Upper lobe of left lung (tissue), 6 donors: ENCODE data around the gene SLC25A44. TPM values are rescaled to one million over a fixed set of nuclear protein-coding genes. Genes with fewer than 3 reads are reported as not detected.
A peak's percentile ranks its signal among the peaks of the same experiment; 100 is the strongest.

ENCODE experiments used
- ATAC-seq, 2 donors: fragments of 200-7000 bp; cut with Tn5 transposase; one replicate each; pipeline ENCODE4 v1.9.1; 2022; ENCODE audit warnings: mild to moderate bottlenecking in 2 of 2, moderate library complexity in 2 of 2; ENCODE audit not compliant: low FRiP score in 2 of 2
- DNase-seq, 2 donors: peaks; one replicate each; pipeline ENCODE4 v3.0.0-alpha.2; 2019 to 2020
- H3K27ac ChIP-seq, 4 donors: fragments of 200-600 bp; sonication (generic); one replicate each; pipeline ENCODE4 v1.5.1; 2016 to 2019
- H3K27me3 ChIP-seq, 4 donors: fragments of 200-600 bp; sonication (generic); one replicate each; pipeline ENCODE4 v1.5.1; 2017 to 2019
- H3K36me3 ChIP-seq, 4 donors: fragments of 200-600 bp; sonication (generic); one replicate each; pipeline ENCODE4 v1.5.1; 2016 to 2019
- H3K4me1 ChIP-seq, 4 donors: fragments of 200-600 bp; sonication (generic); one replicate each; pipeline ENCODE4 v1.5.1; 2018 to 2019
- H3K4me3 ChIP-seq, 4 donors: fragments of 200-600 bp; sonication (generic); one replicate each; pipeline ENCODE4 v1.5.1; 2017 to 2019; ENCODE audit warnings: mild to moderate bottlenecking in 2 of 4, moderate library complexity in 1 of 4
- H3K9me3 ChIP-seq, 4 donors: fragments of 200-600 bp; sonication (generic); one replicate each; pipeline ENCODE4 v1.5.1; 2018 to 2019
- EP300 ChIP-seq, 4 donors: sonication (generic); formaldehyde crosslinking; IDR thresholded peaks; one replicate each; pipeline ENCODE4 v1.5.1; 2017; ENCODE audit warnings: antibody characterized with exemption in 4 of 4, control low read depth in 2 of 4
- POLR2A ChIP-seq, 4 donors: fragments of 450-650 bp; IDR thresholded peaks; one replicate each; pipeline ENCODE4 v1.5.1; 2016 to 2017; ENCODE audit warnings: antibody characterized with exemption in 4 of 4, mild to moderate bottlenecking in 2 of 4
- POLR2AphosphoS5 ChIP-seq, 2 donors: sonication (generic); formaldehyde crosslinking; IDR thresholded peaks; one replicate each; pipeline ENCODE4 v1.5.1; 2017; ENCODE audit warnings: antibody characterized with exemption in 2 of 2
- WGBS, 2 donors: methylation state at CpG; one replicate each; pipeline ENCODE4 v1.1.5; 2017 to 2018; 5-methylcytosine and 5-hydroxymethylcytosine counted together
- total RNA-seq, 6 donors: library from RNA; depleted of rRNA in 4 of 6; stranded (reverse); fragments of >200 nt in 4 of 6; gene quantifications; one replicate each; pipeline versions ENCODE4 v1.1.0 to v1.2.1, GENCODE V29; 2016 to 2021
- TF ChIP-seq, protein P1 (sequence below), 6 experiments: fragments of 450-650 bp in 4 of 6; fragments of 200-600 bp in 2 of 6; sonication (generic) in 2 of 6; IDR thresholded peaks; one replicate each; pipeline ENCODE4 v1.5.1; 2016 to 2019; ENCODE audit warnings: antibody characterized with exemption in 6 of 6
- donor health status: DM: no; HTN: no; CAD: no; lungs with moderate emphysema.
- donor health status: DM: no; HTN: yes; CAD: no; lungs with severe emphysema.

The SLC25A44 gene
- total RNA-seq, 6 donors from 2014 or later = 11.0 to 27.4 (median 21.1) TPM

DNA sequence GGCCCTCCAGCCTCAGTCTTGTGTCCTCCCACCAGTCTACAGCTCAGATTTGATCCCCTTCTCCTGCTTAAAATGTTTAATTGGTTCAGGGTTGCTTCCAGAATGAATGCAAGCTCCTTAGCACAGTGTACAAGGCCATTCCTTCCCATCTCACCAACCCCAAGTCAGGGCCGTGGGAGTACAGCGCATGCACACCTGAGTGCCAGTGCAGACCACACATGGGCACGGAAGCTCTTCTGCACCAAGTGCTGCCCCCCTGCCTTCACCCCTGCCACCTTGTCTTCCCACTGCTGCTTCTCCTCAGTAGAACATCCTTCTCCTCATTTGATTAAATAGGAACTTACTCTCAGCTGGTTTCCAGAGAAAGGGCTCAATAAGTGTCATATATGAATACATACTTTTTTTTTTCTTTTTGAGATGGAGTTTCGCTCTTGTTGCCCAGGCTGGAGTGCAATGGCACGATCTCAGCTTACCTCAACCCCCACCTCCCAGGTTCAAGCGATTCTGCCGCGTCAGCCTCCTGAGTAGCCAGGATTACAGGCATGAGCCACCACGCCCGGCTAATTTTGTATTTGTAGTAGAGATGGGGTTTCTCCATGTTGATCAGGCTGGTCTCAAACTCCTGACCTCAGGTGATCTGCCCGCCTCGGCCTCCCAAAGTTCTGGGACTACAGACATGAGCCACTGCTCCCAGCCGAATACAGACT, 28.2 kb downstream of the SLC25A44 start:
- no peak for DNase-seq
- 92 to 93% methylated on average over 12 of the region's 13 CpGs for WGBS, 2 donors
- no peak for ATAC-seq
- TF ChIP-seq POLR2A (IDR thresholded peaks at IDR 0.05) (no peak), POLR2AphosphoS5 (IDR thresholded peaks at IDR 0.05) (no peak), EP300 (IDR thresholded peaks at IDR 0.05) (no peak)
- TF ChIP-seq, protein P1, sequence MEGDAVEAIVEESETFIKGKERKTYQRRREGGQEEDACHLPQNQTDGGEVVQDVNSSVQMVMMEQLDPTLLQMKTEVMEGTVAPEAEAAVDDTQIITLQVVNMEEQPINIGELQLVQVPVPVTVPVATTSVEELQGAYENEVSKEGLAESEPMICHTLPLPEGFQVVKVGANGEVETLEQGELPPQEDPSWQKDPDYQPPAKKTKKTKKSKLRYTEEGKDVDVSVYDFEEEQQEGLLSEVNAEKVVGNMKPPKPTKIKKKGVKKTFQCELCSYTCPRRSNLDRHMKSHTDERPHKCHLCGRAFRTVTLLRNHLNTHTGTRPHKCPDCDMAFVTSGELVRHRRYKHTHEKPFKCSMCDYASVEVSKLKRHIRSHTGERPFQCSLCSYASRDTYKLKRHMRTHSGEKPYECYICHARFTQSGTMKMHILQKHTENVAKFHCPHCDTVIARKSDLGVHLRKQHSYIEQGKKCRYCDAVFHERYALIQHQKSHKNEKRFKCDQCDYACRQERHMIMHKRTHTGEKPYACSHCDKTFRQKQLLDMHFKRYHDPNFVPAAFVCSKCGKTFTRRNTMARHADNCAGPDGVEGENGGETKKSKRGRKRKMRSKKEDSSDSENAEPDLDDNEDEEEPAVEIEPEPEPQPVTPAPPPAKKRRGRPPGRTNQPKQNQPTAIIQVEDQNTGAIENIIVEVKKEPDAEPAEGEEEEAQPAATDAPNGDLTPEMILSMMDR (IDR thresholded peaks at IDR 0.05) = no peak
- Histone ChIP-seq H3K27me3 (no peaks in the 10 kb centered on the region), H3K9me3 (no peaks in the 10 kb centered on the region), H3K36me3 (peaks cover 21 to 52% (median 36%) of the 10 kb centered on the region in 4 donors), H3K4me3 (no peak overlapping the region), H3K4me1 (peaks cover 8 to 38% (median 19%) of the 10 kb centered on the region in 4 donors), H3K27ac (no peak overlapping the region)

- no peak for DNase-seq
- TF ChIP-seq EP300 (IDR thresholded peaks at IDR 0.05) (no peak), POLR2AphosphoS5 (IDR thresholded peaks at IDR 0.05) (no peak)
- TF ChIP-seq, protein P1 (IDR thresholded peaks at IDR 0.05) = no peak
- Histone ChIP-seq H3K27me3 (no peaks in the 10 kb centered on the region), H3K9me3 (no peaks in the 10 kb centered on the region), H3K4me3 (no peak overlapping the region), H3K27ac (no peak overlapping the region), H3K4me1 (peaks cover 0 to 18% (median 4%) of the 10 kb centered on the region in 4 donors), H3K36me3 (peaks cover 22 to 66% (median 44%) of the 10 kb centered on the region in 4 donors)
- no peak for ATAC-seq
- WGBS, 2 donors = 13 to 15% methylated on average over 2 of the region's 2 CpGs
Measured at GRCh38 chr1:156225677-156226014, 31.7 kb downstream of the SLC25A44 start.

- WGBS, 2 donors = 66 to 77% methylated on average over 2 of the region's 2 CpGs
- ATAC-seq = no peak
- H3K4me1 ChIP-seq = peaks cover 0 to 16% (median 3%) of the 10 kb centered on the region in 4 donors
- TF ChIP-seq POLR2AphosphoS5 (IDR thresholded peaks at IDR 0.05) (no peak), POLR2A (IDR thresholded peaks at IDR 0.05) (no peak)
- TF ChIP-seq, protein P1 (IDR thresholded peaks at IDR 0.05) = no peak
- H3K27me3 ChIP-seq = no peaks in the 10 kb centered on the region
- no peak for DNase-seq
- no peak overlapping the region for H3K27ac ChIP-seq
- H3K9me3 ChIP-seq = no peaks in the 10 kb centered on the region
- peaks cover 19 to 61% (median 42%) of the 10 kb centered on the region in 4 donors for H3K36me3 ChIP-seq
- H3K4me3 ChIP-seq = no peak overlapping the region
Measured at GRCh38 chr1:156226116-156226538, 32.2 kb downstream of the SLC25A44 start.

DNA sequence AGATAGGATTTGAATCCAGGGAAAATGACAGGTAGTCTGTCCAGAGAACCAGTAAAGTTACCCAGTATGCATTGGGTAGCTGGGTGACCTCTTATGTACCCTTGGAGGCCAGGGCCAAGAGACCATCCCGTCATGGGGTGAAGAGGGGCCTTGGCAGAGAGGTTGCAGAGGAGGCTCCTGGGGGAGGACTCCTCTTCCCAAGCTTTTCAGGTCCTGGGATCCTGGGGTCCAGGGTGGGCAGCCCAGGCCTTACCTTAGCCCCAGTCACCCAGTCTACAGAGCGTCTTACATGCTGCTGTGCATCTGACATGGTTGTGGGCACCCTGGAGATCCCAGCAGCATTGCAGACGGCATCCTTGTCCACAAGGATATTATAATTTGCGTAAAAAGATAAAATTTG, 32.9 kb downstream of the SLC25A44 start:
- Histone ChIP-seq H3K27me3 (no peaks in the 10 kb centered on the region), H3K9me3 (no peaks in the 10 kb centered on the region), H3K4me3 (no peak overlapping the region), H3K27ac (no peak overlapping the region), H3K36me3 (peaks cover 18 to 54% (median 37%) of the 10 kb centered on the region in 4 donors), H3K4me1 (peaks cover 0 to 11% (median 3%) of the 10 kb centered on the region in 4 donors)
- WGBS, 2 donors = 89 to 95% methylated on average over 4 of the region's 4 CpGs
- TF ChIP-seq POLR2A (IDR thresholded peaks at IDR 0.05) = no peak
- TF ChIP-seq, protein P1 (IDR thresholded peaks at IDR 0.05) = no peak
- TF ChIP-seq POLR2AphosphoS5 (IDR thresholded peaks at IDR 0.05) = no peak
- TF ChIP-seq EP300 (IDR thresholded peaks at IDR 0.05) = no peak
- ATAC-seq (no peak), DNase-seq (no peak)

DNA sequence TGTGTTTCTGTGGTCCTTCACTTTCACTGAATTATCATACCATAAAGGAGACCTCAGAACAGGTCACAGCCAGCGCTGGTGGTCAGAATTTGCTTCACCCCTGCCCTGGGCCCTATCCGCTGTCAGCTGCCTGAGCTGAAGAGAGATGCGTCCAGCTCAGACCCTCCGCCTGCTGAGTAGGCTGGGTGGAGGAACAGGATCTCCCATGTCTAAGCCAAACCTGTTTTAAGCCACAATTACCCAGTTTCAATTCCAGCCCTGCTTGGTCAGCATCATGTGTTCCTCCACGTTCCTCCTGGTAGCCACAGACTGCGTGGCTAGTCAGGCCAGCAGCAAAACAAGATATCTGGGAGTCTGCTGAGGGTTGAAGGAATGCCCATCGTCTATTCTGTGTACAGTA, 34.6 kb downstream of the SLC25A44 start:
- TF ChIP-seq, protein P1 (IDR thresholded peaks at IDR 0.05) = no peak
- TF ChIP-seq POLR2AphosphoS5 (IDR thresholded peaks at IDR 0.05) = no peak
- no peak for TF ChIP-seq EP300 (IDR thresholded peaks at IDR 0.05)
- TF ChIP-seq POLR2A (IDR thresholded peaks at IDR 0.05) = no peak
- Histone ChIP-seq H3K27ac (peak overlapping the region in 1 of 4 donors; percentile 21), H3K4me1 (peaks cover 0 to 11% (median 3%) of the 10 kb centered on the region in 4 donors), H3K4me3 (no peak overlapping the region), H3K9me3 (no peaks in the 10 kb centered on the region), H3K36me3 (peaks cover 7 to 38% (median 24%) of the 10 kb centered on the region in 4 donors), H3K27me3 (no peaks in the 10 kb centered on the region)
- DNase-seq (no peak), ATAC-seq (no peak)
- WGBS, 2 donors = 62 to 72% methylated on average over 7 of the region's 7 CpGs
